ENCODE data around the gene FAM3C.
A peak's percentile ranks its signal among the peaks of the same experiment; 100 is the strongest.

The FAM3C gene

GRCh38 chr7:121334376-121334775 lies 61.7 kb downstream of the FAM3C start:
- Histone ChIP-seq H3K79me1 (replicated peaks; ENCODE audit: low read length, poor library complexity, severe bottlenecking) (no peaks in the 10 kb centered on the region), H2BK120ac (ENCODE audit: low read depth, low read length) (no peak overlapping the region), H3K23ac (ENCODE audit: low read length in 2 of 2) (no peak overlapping the region), H3K36me3 (ENCODE audit: control insufficient read depth in 1 of 2, insufficient read depth in 2 of 2, low read depth in 1 of 2, low read length in 2 of 2) (no peaks in the 10 kb centered on the region), H3K4me3 (ENCODE audit: insufficient read depth in 1 of 2, low read depth in 1 of 2, low read length in 2 of 2) (no peak overlapping the region), H2BK12ac (ENCODE audit: low read length in 2 of 2) (no peak overlapping the region), H3K4ac (ENCODE audit: low read depth in 1 of 2, low read length in 2 of 2) (no peak overlapping the region), H3K4me1 (ENCODE audit: control insufficient read depth, insufficient read depth, low read depth, low read length) (peaks cover 12% of the 10 kb centered on the region), H2AK5ac (ENCODE audit: low read length, severe bottlenecking) (no peak overlapping the region), H3K9ac (ENCODE audit: low read length) (no peak overlapping the region), H4K91ac (ENCODE audit: low read length) (no peak overlapping the region), H3K27me3 (ENCODE audit: control insufficient read depth in 1 of 2, insufficient read depth in 1 of 2, low read length in 2 of 2) (peaks cover under 1 to 11% of the 10 kb centered on the region in 2 experiments), H2BK15ac (ENCODE audit: low read depth, poor library complexity, severe bottlenecking) (no peak overlapping the region), H3K27ac (ENCODE audit: low read length, poor library complexity, severe bottlenecking) (no peak overlapping the region), H3K9me3 (ENCODE audit: control insufficient read depth, low read length) (no peaks in the 10 kb centered on the region), H2AFZ (ENCODE audit: low read depth, low read length) (no peak overlapping the region), H3K4me2 (ENCODE audit: low read length, poor library complexity, severe bottlenecking) (no peak overlapping the region), H3K14ac (ENCODE audit: low read length in 2 of 2) (no peak overlapping the region), H3K18ac (ENCODE audit: low read depth in 1 of 2, low read length in 2 of 2) (no peak overlapping the region), H2BK5ac (ENCODE audit: low read depth, low read length, poor library complexity, severe bottlenecking) (no peak overlapping the region), H4K8ac (ENCODE audit: low read length) (no peak overlapping the region)
- 100% methylated on average over 4 of the region's 4 CpGs for WGBS
- DNase-seq, result no peak

DNA sequence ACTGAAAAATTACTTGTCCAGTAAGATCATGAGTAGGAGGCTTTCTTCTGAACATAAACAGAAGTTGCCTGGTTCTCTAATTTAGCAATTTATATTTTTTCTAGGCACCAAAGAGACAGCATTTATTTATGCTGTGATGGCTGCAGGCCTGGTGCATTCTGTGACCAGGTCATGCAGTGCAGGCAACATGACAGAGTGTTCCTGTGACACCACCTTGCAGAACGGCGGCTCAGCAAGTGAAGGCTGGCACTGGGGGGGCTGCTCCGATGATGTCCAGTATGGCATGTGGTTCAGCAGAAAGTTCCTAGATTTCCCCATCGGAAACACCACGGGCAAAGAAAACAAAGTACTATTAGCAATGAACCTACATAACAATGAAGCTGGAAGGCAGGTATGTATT lies 64.5 kb downstream of the FAM3C start:
- 90% methylated on average over 3 of the region's 5 CpGs for WGBS
- Histone ChIP-seq H3K23ac (ENCODE audit: low read length in 2 of 2) (no peak overlapping the region), H3K27me3 (ENCODE audit: control insufficient read depth in 1 of 2, insufficient read depth in 1 of 2, low read length in 2 of 2) (peaks cover 16 to 29% of the 10 kb centered on the region in 2 experiments), H3K79me1 (replicated peaks; ENCODE audit: low read length, poor library complexity, severe bottlenecking) (no peaks in the 10 kb centered on the region), H3K4me1 (ENCODE audit: control insufficient read depth, insufficient read depth, low read depth, low read length) (peaks cover 19% of the 10 kb centered on the region), H2BK15ac (ENCODE audit: low read depth, poor library complexity, severe bottlenecking) (no peak overlapping the region), H2AK5ac (ENCODE audit: low read length, severe bottlenecking) (no peak overlapping the region), H3K27ac (ENCODE audit: low read length, poor library complexity, severe bottlenecking) (no peak overlapping the region), H2BK5ac (ENCODE audit: low read depth, low read length, poor library complexity, severe bottlenecking) (no peak overlapping the region), H3K36me3 (ENCODE audit: control insufficient read depth in 1 of 2, insufficient read depth in 2 of 2, low read depth in 1 of 2, low read length in 2 of 2) (no peaks in the 10 kb centered on the region), H2AFZ (ENCODE audit: low read depth, low read length) (no peak overlapping the region), H3K14ac (ENCODE audit: low read length in 2 of 2) (no peak overlapping the region), H3K4ac (ENCODE audit: low read depth in 1 of 2, low read length in 2 of 2) (no peak overlapping the region), H4K91ac (ENCODE audit: low read length) (no peak overlapping the region), H4K8ac (ENCODE audit: low read length) (no peak overlapping the region), H3K4me2 (ENCODE audit: low read length, poor library complexity, severe bottlenecking) (no peak overlapping the region), H3K4me3 (ENCODE audit: insufficient read depth in 1 of 2, low read depth in 1 of 2, low read length in 2 of 2) (no peak overlapping the region), H2BK120ac (ENCODE audit: low read depth, low read length) (no peak overlapping the region), H3K9ac (ENCODE audit: low read length) (no peak overlapping the region), H3K9me3 (ENCODE audit: control insufficient read depth, low read length) (no peaks in the 10 kb centered on the region), H2BK12ac (ENCODE audit: low read length in 2 of 2) (no peak overlapping the region), H3K18ac (ENCODE audit: low read depth in 1 of 2, low read length in 2 of 2) (no peak overlapping the region)
- DNase-seq, result no peak

DNA sequence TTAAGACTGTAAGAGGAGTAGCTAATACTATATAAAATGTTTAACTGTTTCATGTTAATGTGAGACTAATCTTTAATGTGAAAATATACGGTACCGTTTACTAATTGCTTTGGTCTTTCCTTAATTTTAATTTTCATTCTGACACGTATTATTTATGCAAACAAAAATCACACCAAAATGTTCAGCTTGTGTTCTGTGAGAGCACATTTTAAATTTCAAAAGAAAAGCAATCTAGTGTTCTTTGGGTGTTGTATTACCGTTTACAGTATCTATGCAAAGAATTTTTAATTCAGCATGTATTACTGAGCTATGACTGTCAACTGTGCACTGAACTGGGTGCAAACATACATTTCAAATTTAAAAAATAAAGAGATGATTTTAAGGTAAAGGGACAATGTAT lies 65.1 kb downstream of the FAM3C start:
- no peak overlapping the region for H3K4ac ChIP-seq (ENCODE audit: low read depth in 1 of 2, low read length in 2 of 2)

DNA sequence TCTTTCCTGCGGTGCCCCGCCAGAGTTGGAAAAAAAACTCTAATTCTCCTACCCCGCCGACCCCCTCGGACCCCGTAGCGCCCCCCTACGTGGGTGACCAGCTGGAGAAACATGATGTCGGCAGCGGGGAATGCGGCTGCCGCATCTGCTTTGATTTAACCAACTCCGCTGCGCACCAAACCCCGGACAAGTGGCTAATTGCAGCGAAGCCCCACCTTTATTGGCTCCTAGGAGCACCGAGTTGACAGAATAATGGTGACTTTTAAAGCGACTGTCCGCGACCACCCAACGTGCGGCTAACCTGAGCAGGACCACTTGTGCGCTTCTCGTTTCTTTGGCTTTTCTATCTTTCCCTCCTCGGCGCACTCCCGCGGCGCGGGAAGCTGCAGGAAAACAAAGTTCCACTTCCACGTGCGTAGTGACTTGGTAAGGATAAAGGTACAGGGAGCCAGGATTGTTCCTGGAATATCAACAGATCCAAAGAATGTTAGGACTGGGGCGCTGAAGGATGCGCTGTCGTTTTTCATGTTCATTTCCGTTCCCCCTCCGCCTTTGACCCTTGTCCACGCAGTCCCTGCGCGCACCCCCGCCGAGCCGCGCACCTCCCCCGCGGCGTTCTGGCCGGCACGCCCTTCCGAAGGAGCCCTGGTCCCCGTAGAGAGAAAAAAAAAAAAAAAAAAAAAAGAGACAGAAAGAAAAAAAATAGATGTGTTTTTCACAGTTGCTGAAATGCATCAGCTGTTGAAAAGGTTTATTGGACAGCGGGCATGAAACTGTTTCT lies 65.9 kb downstream of the FAM3C start:
- Histone ChIP-seq H2BK15ac (ENCODE audit: low read depth, poor library complexity, severe bottlenecking) (no peak overlapping the region), H3K4ac (ENCODE audit: low read depth in 1 of 2, low read length in 2 of 2) (no peak overlapping the region)

More for the DNA sequence above, 65.1 kb downstream of the FAM3C start:
- Histone ChIP-seq H3K9me3 (ENCODE audit: control insufficient read depth, low read length) (no peaks in the 10 kb centered on the region), H2BK12ac (ENCODE audit: low read length in 2 of 2) (no peak overlapping the region), H3K23ac (ENCODE audit: low read length in 2 of 2) (no peak overlapping the region), H3K4me2 (ENCODE audit: low read length, poor library complexity, severe bottlenecking) (no peak overlapping the region), H4K91ac (ENCODE audit: low read length) (no peak overlapping the region), H3K36me3 (ENCODE audit: control insufficient read depth in 1 of 2, insufficient read depth in 2 of 2, low read depth in 1 of 2, low read length in 2 of 2) (no peaks in the 10 kb centered on the region), H2BK15ac (ENCODE audit: low read depth, poor library complexity, severe bottlenecking) (no peak overlapping the region), H3K9ac (ENCODE audit: low read length) (no peak overlapping the region), H4K8ac (ENCODE audit: low read length) (no peak overlapping the region), H3K14ac (ENCODE audit: low read length in 2 of 2) (no peak overlapping the region), H2BK120ac (ENCODE audit: low read depth, low read length) (no peak overlapping the region), H2AK5ac (ENCODE audit: low read length, severe bottlenecking) (no peak overlapping the region), H3K27ac (ENCODE audit: low read length, poor library complexity, severe bottlenecking) (no peak overlapping the region), H3K27me3 (ENCODE audit: control insufficient read depth in 1 of 2, insufficient read depth in 1 of 2, low read length in 2 of 2) (peaks cover 16 to 29% of the 10 kb centered on the region in 2 experiments), H3K4me3 (ENCODE audit: insufficient read depth in 1 of 2, low read depth in 1 of 2, low read length in 2 of 2) (no peak overlapping the region), H2AFZ (ENCODE audit: low read depth, low read length) (no peak overlapping the region), H3K79me1 (replicated peaks; ENCODE audit: low read length, poor library complexity, severe bottlenecking) (no peaks in the 10 kb centered on the region), H3K18ac (ENCODE audit: low read depth in 1 of 2, low read length in 2 of 2) (no peak overlapping the region), H2BK5ac (ENCODE audit: low read depth, low read length, poor library complexity, severe bottlenecking) (no peak overlapping the region), H3K4me1 (ENCODE audit: control insufficient read depth, insufficient read depth, low read depth, low read length) (peaks cover 19% of the 10 kb centered on the region)
- no peak for DNase-seq
- no CpG with 5 or more reads among the region's 4 CpGs for WGBS

More for the DNA sequence above, 65.9 kb downstream of the FAM3C start:
- Histone ChIP-seq H2AFZ (ENCODE audit: low read depth, low read length) (no peak overlapping the region), H2BK12ac (ENCODE audit: low read length in 2 of 2) (no peak overlapping the region), H3K4me1 (ENCODE audit: control insufficient read depth, insufficient read depth, low read depth, low read length) (peaks cover 19% of the 10 kb centered on the region), H3K4me2 (ENCODE audit: low read length, poor library complexity, severe bottlenecking) (peak overlapping the region; percentile 95), H4K8ac (ENCODE audit: low read length) (no peak overlapping the region), H3K4me3 (ENCODE audit: insufficient read depth in 1 of 2, low read depth in 1 of 2, low read length in 2 of 2) (peak overlapping the region; percentile 44 to 75), H3K14ac (ENCODE audit: low read length in 2 of 2) (peak overlapping the region in 1 of 2 experiments; percentile 20), H3K9ac (ENCODE audit: low read length) (peak overlapping the region; percentile 28), H2AK5ac (ENCODE audit: low read length, severe bottlenecking) (no peak overlapping the region), H3K27me3 (ENCODE audit: control insufficient read depth in 1 of 2, insufficient read depth in 1 of 2, low read length in 2 of 2) (peaks cover 16 to 31% of the 10 kb centered on the region in 2 experiments), H3K27ac (ENCODE audit: low read length, poor library complexity, severe bottlenecking) (no peak overlapping the region), H2BK5ac (ENCODE audit: low read depth, low read length, poor library complexity, severe bottlenecking) (no peak overlapping the region), H4K91ac (ENCODE audit: low read length) (no peak overlapping the region), H3K23ac (ENCODE audit: low read length in 2 of 2) (no peak overlapping the region), H3K79me1 (replicated peaks; ENCODE audit: low read length, poor library complexity, severe bottlenecking) (no peaks in the 10 kb centered on the region), H2BK120ac (ENCODE audit: low read depth, low read length) (no peak overlapping the region), H3K36me3 (ENCODE audit: control insufficient read depth in 1 of 2, insufficient read depth in 2 of 2, low read depth in 1 of 2, low read length in 2 of 2) (no peaks in the 10 kb centered on the region), H3K18ac (ENCODE audit: low read depth in 1 of 2, low read length in 2 of 2) (no peak overlapping the region), H3K9me3 (ENCODE audit: control insufficient read depth, low read length) (no peaks in the 10 kb centered on the region)
- peak; percentile 30 for DNase-seq
- WGBS, result 1% methylated on average over 51 of the region's 52 CpGs
